GM08714 (cell line): ENCODE data around the gene RHBDF2.

Experiments used
- H3K4me3 ChIP-seq: fragments of 200-500 bp; sonication (Bioruptor generic); 2 replicates; pipeline ENCODE4 v1.5.1; 2014; ENCODE audit warnings: mild to moderate bottlenecking, low read length, inconsistent platforms
- ZNF274 ChIP-seq: IDR thresholded peaks from 2 replicates; pipeline ENCODE4 v1.6.1; 2012; ENCODE audit warnings: mild to moderate bottlenecking, low read depth, low read length

Gene RHBDF2

DNA sequence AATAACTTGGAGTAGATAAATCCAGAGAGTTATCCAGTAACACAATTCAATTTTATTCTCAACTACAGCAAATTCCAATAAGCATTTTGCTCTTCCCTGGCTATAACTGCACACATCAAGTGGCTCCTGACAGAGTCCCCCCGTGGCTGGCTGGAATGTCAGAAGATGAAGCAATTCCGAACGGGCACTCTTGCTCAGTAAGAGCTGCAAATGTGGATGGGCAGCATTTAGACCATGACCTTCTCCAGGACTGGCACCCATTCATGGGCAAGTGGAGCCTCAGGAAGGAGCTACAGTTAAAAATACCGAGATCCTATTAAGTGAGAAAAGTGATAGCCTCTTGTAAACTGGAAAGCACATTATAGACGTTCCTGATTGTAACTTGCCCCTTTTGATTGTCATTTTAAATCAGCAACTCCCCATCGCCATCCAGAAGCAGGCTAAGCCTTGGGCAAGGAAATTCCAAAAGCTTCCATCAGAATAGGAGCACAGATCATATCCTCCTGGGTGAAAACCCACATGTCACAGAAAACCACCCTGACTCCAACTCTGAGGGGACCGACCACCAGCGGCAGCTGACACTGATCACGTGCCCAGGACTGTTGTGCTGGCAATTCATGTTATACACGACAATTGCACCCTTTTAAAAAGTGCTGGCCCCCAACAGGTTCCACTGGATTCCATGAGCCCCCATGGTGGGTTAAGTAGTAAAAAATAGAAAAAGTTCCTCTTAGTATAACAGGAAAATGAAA, 55.4 kb downstream of the RHBDF2 start:
- no peak for TF ChIP-seq ZNF274
- H3K4me3 ChIP-seq: no peak overlapping the region

DNA sequence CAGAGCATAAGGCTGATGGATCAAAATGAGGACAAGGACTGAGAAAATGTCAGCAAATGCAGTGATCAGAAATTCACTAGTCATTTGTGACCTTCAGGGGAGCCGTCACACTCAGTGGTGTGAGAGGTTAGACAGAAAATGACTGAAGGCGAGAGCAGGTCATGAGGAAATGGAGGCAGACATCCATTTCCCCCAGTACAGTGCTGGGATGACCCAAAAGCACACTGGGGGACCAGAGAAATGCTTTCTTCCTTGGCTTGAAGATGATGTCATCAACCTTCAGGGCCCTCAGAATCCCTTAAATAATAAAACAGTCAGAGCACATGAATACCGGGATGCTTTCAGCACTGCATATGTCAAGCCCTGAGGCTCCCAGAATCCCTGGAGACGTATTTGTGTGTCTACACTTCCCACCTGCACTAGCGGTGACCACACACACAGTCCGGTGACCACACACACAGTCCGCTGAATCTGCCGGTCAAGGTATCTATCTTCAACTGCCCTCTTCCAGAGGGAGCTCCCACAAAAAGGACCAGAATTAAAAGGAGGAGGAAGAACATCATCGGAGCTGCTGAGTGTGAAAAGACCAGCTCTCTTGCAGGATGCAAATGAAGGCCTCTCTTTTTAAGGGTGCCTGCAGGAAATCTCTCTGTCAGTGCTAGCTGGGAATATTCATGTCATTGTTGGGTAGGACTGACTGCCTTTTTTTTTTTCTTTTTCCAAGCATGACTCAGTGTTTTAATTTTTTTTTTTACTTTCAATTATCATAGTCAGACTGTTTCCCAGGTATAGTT, 56.5 kb downstream of the RHBDF2 start:
- H3K4me3 ChIP-seq: no peak overlapping the region
- TF ChIP-seq ZNF274: no peak

DNA sequence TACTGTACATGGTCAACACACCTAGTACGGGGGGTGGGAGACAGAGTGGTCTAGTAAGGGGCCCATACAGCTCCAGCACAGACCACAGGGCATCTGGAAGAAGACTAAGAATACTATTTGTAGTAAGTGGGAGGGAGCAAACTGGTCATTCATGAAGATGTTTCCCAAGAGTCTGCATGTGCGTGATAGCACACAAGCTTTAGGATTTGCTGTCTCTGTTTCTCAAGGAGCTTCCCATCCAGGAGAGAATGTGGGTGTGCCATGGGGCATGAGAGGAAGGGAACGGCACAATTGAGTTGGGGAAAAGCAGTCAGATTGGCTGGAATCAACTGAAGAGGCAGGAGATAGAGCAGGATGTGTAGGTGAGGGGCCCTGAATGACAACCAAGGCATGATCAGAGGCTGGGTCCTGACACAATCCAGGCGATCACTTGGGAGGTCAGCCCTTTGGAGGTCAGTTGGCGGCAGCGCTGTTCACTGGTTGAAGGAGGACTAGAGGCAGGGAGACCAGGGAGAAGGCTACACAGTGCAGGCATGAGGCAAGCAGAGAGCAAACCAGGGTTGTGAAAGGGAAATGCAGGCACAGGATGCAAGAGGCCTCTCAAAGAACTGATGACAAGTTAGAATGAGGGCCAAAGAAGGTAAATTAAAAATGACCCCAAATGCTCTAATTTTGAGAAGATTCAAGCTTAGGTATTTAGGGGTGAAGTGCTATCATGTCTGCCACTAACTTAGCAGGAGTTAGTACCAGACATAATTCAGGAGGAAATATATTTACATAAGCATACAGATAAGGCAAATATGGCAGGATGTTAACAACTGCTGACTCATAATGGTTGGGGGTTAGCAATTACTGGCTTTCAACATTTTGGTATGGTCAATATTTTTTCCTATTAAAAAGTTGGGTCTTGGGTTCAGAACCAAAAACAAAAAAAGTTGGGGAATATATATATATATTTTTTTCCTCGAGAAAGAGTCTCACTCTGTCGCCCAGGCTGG, 58.6 kb downstream of the RHBDF2 start:
- no peak overlapping the region for H3K4me3 ChIP-seq
- TF ChIP-seq ZNF274: no peak

DNA sequence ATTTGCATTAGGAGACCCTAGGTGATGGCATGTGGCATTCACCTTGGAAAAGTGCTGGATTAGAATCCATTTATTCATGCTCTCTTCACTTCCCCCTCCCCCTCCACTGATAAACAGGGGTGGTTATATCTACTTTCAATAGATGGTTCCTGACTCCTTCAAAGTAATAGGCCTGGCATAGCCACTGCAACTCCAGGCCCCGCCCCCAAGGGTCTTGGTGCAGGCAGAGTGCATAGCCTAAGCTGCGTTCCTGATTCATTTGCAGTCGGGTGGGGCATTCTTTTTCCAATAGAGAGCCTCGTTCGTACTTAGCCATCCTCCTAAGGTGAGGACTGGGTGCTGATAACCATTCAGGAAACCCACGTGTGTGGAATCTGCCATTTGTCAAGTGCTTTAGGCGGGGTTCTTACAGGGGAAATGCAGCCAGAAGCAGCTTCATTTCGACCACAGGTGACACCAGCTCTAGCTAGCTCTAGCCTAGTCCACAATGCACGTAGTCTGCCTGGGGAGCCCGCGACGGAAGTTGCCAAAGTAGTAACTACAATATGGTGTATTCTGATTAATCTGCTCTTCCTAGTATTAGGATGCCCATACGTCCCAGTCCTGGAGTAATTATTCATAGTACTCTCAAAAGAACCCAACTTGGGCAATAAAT, 59.4 kb downstream of the RHBDF2 start:
- TF ChIP-seq ZNF274: no peak
- no peak overlapping the region for H3K4me3 ChIP-seq

DNA sequence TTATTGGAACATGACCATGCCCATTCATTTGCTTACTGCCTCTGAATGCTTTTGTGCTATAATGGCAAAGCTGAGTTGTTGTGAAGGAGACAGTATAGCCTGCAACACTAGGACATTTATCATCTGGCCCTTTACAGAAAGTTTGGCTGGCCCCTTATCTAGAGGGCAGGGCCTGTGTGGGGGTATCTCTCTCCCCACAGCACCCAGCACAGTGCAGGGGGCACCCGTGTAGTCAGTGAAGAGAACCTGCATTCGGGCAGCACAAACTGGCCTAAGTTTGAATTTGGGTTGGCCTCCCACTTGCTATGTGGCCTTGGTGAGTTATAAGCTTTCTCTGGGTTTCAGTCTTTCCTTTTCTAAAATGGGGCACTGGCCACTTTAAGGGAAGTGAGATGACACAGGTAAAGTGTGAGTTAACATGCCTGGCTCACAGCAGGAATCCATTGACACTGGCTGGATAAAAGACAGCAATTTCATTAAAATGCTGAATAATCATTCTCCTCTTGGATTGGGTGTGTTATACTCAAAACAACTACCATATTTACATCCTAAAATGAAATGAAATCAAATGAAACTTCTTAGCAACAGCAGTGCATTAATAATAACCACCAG, 60.4 kb downstream of the RHBDF2 start:
- H3K4me3 ChIP-seq: no peak overlapping the region
- no peak for TF ChIP-seq ZNF274

DNA sequence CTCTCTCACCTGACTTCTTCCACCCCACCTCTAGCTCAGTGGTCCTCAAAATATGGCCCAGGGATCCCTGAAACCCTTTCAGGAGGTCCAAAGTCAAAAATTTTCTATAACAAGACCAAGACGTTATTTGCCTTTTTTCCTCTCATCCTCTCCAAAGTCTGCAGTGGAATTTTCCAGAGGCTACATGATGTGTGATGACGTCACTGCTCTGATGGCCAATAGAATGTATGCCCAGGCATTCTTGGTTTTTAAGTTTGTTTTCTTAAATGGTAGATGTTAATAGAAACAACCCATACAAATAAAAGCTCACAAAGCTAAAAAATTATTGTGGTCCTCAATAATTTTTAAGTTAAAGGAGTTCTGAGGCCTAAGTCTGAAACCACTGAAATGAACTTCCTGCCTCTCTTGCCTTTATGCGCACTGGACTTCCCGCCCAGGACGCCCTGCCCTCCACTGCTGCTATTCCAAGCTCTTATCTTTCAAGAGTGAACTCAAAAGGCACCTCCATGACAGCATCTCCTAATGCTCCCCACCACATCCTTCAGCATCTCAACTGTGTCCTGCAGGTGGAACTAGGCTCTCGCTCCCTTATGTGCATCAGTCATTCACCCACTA, 61.8 kb downstream of the RHBDF2 start:
- no peak for TF ChIP-seq ZNF274
- no peak overlapping the region for H3K4me3 ChIP-seq

DNA sequence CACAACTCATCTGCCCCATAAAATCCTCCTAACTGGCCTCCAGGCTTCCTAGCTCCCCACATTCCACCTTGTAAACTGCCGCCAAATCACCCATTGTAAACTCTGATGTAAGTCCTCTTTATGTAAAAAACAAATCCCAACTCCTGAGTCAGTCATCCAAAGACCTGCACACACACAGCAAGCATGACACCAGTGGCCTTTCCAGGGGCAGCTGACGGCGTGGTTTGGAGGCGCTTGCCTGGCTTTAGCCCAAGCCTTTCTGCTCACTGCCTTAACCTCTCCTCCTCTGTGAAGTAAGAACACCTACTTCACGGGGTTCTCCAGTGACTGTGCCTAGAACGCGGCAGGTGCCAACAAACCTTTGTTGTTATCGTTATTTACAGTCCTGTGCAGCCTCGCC, 62.3 kb downstream of the RHBDF2 start:
- no peak for TF ChIP-seq ZNF274
- no peak overlapping the region for H3K4me3 ChIP-seq

DNA sequence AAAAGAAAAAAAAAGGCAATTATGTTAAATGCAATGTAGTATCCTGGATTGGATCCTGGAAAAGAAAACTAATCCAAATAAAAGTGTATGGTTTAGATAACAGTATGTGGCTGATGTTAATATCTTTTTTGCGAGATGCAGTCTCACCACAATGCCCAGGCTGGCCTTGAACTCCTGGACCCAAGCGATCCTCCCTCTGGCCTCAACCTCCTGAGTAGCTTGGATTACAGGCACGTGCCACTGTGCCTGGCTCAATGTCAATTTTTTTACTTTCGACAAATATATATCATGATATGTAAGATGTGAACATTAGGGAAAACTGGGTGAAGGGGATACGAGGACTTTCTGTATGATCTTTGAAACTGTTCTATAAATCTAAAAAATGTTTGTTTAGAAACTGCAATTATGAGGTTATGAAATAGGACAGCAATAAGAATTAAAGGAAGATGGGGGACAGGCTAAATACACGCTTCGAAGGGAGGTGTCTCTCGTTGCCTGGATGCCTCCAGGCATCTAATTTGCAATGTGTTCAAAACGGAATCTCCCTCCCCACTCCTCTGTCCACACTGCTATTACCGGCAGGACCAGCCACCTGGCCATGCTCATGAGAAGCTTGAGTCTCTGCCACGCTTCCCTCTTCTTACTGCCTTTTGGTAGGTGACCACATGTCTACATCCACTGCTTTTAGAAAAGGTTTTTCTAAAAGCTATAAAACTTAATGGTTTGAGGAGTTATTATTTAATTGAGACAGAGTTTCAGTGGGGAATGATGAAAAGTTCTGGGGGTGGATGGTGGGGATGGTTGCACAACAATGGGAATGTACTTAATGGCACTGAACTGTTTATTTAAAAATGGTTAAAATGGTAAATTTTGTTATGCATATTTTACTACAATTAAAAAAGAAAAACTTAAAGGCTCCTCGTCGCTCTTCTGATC, 63.5 kb downstream of the RHBDF2 start:
- TF ChIP-seq ZNF274: no peak
- H3K4me3 ChIP-seq: no peak overlapping the region

DNA sequence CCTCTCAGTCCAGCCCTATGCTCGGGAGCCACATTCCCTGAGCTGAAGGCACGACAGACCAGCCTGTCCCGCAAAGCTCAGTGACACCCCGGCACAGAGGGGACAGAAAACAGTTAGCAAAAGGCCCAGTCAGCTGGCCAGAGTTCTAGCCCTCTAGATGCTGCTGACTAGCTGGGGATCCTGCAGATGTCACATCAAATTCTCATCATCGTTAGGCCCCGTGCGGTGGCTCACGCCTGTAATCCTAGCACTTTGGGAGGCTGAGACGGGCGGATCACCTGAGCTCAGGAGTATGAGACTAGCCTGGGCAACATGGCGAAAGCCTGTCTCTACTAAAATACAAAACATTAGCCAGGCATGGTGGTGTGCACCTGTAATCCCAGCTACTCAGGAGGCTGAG, 65.5 kb downstream of the RHBDF2 start:
- H3K4me3 ChIP-seq: no peak overlapping the region
- no peak for TF ChIP-seq ZNF274

DNA sequence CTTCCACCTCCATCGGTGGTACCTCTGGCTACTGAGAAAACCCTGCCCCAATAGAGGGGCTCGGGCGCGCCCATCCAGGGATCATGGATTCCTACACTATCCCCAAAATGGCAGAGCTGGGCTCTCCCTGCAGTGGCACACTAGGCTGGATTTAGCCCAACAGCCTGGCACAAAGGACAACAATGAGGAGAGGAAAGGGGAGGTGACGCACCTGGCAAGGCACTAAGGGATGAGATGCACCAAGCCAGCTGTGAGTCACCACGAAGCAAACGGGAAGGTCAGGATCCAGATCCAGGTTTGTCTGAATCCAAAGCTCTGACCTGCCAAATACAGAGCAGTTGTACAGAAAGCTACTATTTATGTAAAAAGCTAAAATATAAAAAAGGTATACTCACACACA, 66.4 kb downstream of the RHBDF2 start:
- H3K4me3 ChIP-seq: no peak overlapping the region
- no peak for TF ChIP-seq ZNF274

DNA sequence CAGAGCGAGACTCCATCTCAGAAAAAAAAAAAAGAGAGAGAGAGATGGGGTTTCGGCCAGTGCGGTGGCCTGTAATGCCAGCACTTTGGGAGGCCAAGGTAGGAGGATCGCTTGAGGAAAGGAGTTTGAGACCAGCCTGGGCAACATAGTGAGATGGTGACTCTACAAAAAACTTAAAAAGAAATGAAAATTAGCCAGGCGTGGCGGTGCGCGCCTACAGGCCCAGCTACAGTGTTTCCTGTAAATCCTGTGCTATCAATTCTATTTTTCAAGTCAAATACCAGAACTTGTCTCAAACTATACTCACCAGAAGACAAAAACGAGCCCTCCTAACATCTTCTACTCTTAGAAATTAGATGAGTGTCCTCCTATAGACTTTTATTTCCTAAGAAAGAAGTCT, 67.5 kb downstream of the RHBDF2 start:
- no peak for TF ChIP-seq ZNF274
- H3K4me3 ChIP-seq: no peak overlapping the region
